Measurements from ENCODE around the gene MUC13.

Gene MUC13

GRCh38 chr3:124887177-124887931 lies 47.2 kb downstream of the MUC13 start, which contains the start of gene ITGB5:
TSS of gene ITGB5 (minus strand) at chr3:124887365. CDS start at chr3:124887000, 365 bp downstream.
- peak within 1 kb of the TSS; percentile 75 for H3K27ac ChIP-seq (ENCODE audit: low read depth, low read length)
- peaks cover 9 to 11% of the 10 kb centered on the region in 2 donors for H3K4me1 ChIP-seq (ENCODE audit: control insufficient read depth in 1 of 2, insufficient read depth in 2 of 2, low read length in 2 of 2)
- H3K36me3 ChIP-seq (ENCODE audit: control insufficient read depth in 1 of 2, insufficient read depth in 2 of 2, low read length in 2 of 2), result no peaks in the 10 kb centered on the region
- H3K9me3 ChIP-seq (ENCODE audit: control insufficient read depth in 1 of 2, low read length in 2 of 2), result no peaks in the 10 kb centered on the region
- H3K27me3 ChIP-seq (ENCODE audit: control insufficient read depth in 1 of 2, insufficient read depth in 2 of 2, low read length in 2 of 2), result no peaks in the 10 kb centered on the region
- H3K4me3 ChIP-seq (ENCODE audit: low read depth in 1 of 2, low read length in 2 of 2), result peak within 1 kb of the TSS; percentile 71 to 75
- peak within 1 kb of the TSS; percentile 63 to 70 for H3K9ac ChIP-seq (ENCODE audit: low read depth in 1 of 2, low read length in 2 of 2)

- Histone ChIP-seq H3K27me3 (ENCODE audit: control insufficient read depth in 1 of 2, insufficient read depth in 2 of 2, low read length in 2 of 2) (no peaks in the 10 kb centered on the region), H3K9ac (ENCODE audit: low read depth in 1 of 2, low read length in 2 of 2) (peak overlapping the region; percentile 42 to 55), H3K36me3 (ENCODE audit: control insufficient read depth in 1 of 2, insufficient read depth in 2 of 2, low read length in 2 of 2) (no peaks in the 10 kb centered on the region), H3K4me3 (ENCODE audit: low read depth in 1 of 2, low read length in 2 of 2) (peak overlapping the region; percentile 66 to 71), H3K9me3 (ENCODE audit: control insufficient read depth in 1 of 2, low read length in 2 of 2) (no peaks in the 10 kb centered on the region), H3K27ac (ENCODE audit: low read depth, low read length) (peak overlapping the region; percentile 75), H3K4me1 (ENCODE audit: control insufficient read depth in 1 of 2, insufficient read depth in 2 of 2, low read length in 2 of 2) (peaks cover 9 to 11% of the 10 kb centered on the region in 2 donors)
These were observed 48.1 kb downstream of the MUC13 start for GRCh38 chr3:124886168-124887056.

GRCh38 chr3:124885466-124886167 lies 48.9 kb downstream of the MUC13 start:
- H3K9me3 ChIP-seq (ENCODE audit: control insufficient read depth in 1 of 2, low read length in 2 of 2), result no peaks in the 10 kb centered on the region
- peak overlapping the region; percentile 42 to 55 for H3K9ac ChIP-seq (ENCODE audit: low read depth in 1 of 2, low read length in 2 of 2)
- H3K4me1 ChIP-seq (ENCODE audit: control insufficient read depth in 1 of 2, insufficient read depth in 2 of 2, low read length in 2 of 2), result peaks cover 9 to 11% of the 10 kb centered on the region in 2 donors
- peak overlapping the region; percentile 66 to 71 for H3K4me3 ChIP-seq (ENCODE audit: low read depth in 1 of 2, low read length in 2 of 2)
- H3K36me3 ChIP-seq (ENCODE audit: control insufficient read depth in 1 of 2, insufficient read depth in 2 of 2, low read length in 2 of 2), result no peaks in the 10 kb centered on the region
- no peaks in the 10 kb centered on the region for H3K27me3 ChIP-seq (ENCODE audit: control insufficient read depth in 1 of 2, insufficient read depth in 2 of 2, low read length in 2 of 2)
- H3K27ac ChIP-seq (ENCODE audit: low read depth, low read length), result no peak overlapping the region

- H3K36me3 ChIP-seq (ENCODE audit: control insufficient read depth in 1 of 2, insufficient read depth in 2 of 2, low read length in 2 of 2), result no peaks in the 10 kb centered on the region
- H3K9me3 ChIP-seq (ENCODE audit: control insufficient read depth in 1 of 2, low read length in 2 of 2), result no peaks in the 10 kb centered on the region
- peaks cover 9 to 13% of the 10 kb centered on the region in 2 donors for H3K4me1 ChIP-seq (ENCODE audit: control insufficient read depth in 1 of 2, insufficient read depth in 2 of 2, low read length in 2 of 2)
- H3K27ac ChIP-seq (ENCODE audit: low read depth, low read length), result no peak overlapping the region
- H3K27me3 ChIP-seq (ENCODE audit: control insufficient read depth in 1 of 2, insufficient read depth in 2 of 2, low read length in 2 of 2), result no peaks in the 10 kb centered on the region
- H3K4me3 ChIP-seq (ENCODE audit: low read depth in 1 of 2, low read length in 2 of 2), result no peak overlapping the region
- no peak overlapping the region for H3K9ac ChIP-seq (ENCODE audit: low read depth in 1 of 2, low read length in 2 of 2)
These were observed 50.0 kb downstream of the MUC13 start for GRCh38 chr3:124884474-124885101.

GRCh38 chr3:124883766-124884473 lies 50.6 kb downstream of the MUC13 start:
- no peaks in the 10 kb centered on the region for H3K9me3 ChIP-seq (ENCODE audit: control insufficient read depth in 1 of 2, low read length in 2 of 2)
- peaks cover 15 to 20% of the 10 kb centered on the region in 2 donors for H3K4me1 ChIP-seq (ENCODE audit: control insufficient read depth in 1 of 2, insufficient read depth in 2 of 2, low read length in 2 of 2)
- no peak overlapping the region for H3K9ac ChIP-seq (ENCODE audit: low read depth in 1 of 2, low read length in 2 of 2)
- no peak overlapping the region for H3K27ac ChIP-seq (ENCODE audit: low read depth, low read length)
- no peaks in the 10 kb centered on the region for H3K36me3 ChIP-seq (ENCODE audit: control insufficient read depth in 1 of 2, insufficient read depth in 2 of 2, low read length in 2 of 2)
- H3K27me3 ChIP-seq (ENCODE audit: control insufficient read depth in 1 of 2, insufficient read depth in 2 of 2, low read length in 2 of 2), result no peaks in the 10 kb centered on the region
- H3K4me3 ChIP-seq (ENCODE audit: low read depth in 1 of 2, low read length in 2 of 2), result no peak overlapping the region

GRCh38 chr3:124882816-124883747 lies 51.5 kb downstream of the MUC13 start:
- Histone ChIP-seq H3K4me1 (ENCODE audit: control insufficient read depth in 1 of 2, insufficient read depth in 2 of 2, low read length in 2 of 2) (peaks cover 22 to 24% of the 10 kb centered on the region in 2 donors), H3K27ac (ENCODE audit: low read depth, low read length) (no peak overlapping the region), H3K36me3 (ENCODE audit: control insufficient read depth in 1 of 2, insufficient read depth in 2 of 2, low read length in 2 of 2) (no peaks in the 10 kb centered on the region), H3K9me3 (ENCODE audit: control insufficient read depth in 1 of 2, low read length in 2 of 2) (no peaks in the 10 kb centered on the region), H3K27me3 (ENCODE audit: control insufficient read depth in 1 of 2, insufficient read depth in 2 of 2, low read length in 2 of 2) (no peaks in the 10 kb centered on the region), H3K4me3 (ENCODE audit: low read depth in 1 of 2, low read length in 2 of 2) (no peak overlapping the region), H3K9ac (ENCODE audit: low read depth in 1 of 2, low read length in 2 of 2) (no peak overlapping the region)

- Histone ChIP-seq H3K27ac (ENCODE audit: low read depth, low read length) (no peak overlapping the region), H3K36me3 (ENCODE audit: control insufficient read depth in 1 of 2, insufficient read depth in 2 of 2, low read length in 2 of 2) (no peaks in the 10 kb centered on the region), H3K4me3 (ENCODE audit: low read depth in 1 of 2, low read length in 2 of 2) (no peak overlapping the region), H3K9me3 (ENCODE audit: control insufficient read depth in 1 of 2, low read length in 2 of 2) (no peaks in the 10 kb centered on the region), H3K9ac (ENCODE audit: low read depth in 1 of 2, low read length in 2 of 2) (no peak overlapping the region), H3K27me3 (ENCODE audit: control insufficient read depth in 1 of 2, insufficient read depth in 2 of 2, low read length in 2 of 2) (no peaks in the 10 kb centered on the region), H3K4me1 (ENCODE audit: control insufficient read depth in 1 of 2, insufficient read depth in 2 of 2, low read length in 2 of 2) (peaks cover 25% of the 10 kb centered on the region in 2 donors)
These were observed 52.4 kb downstream of the MUC13 start for GRCh38 chr3:124881976-124882697.

GRCh38 chr3:124879337-124879680 lies 55.2 kb downstream of the MUC13 start:
- no peaks in the 10 kb centered on the region for H3K27me3 ChIP-seq (ENCODE audit: control insufficient read depth in 1 of 2, insufficient read depth in 2 of 2, low read length in 2 of 2)
- no peak overlapping the region for H3K9ac ChIP-seq (ENCODE audit: low read depth in 1 of 2, low read length in 2 of 2)
- no peaks in the 10 kb centered on the region for H3K36me3 ChIP-seq (ENCODE audit: control insufficient read depth in 1 of 2, insufficient read depth in 2 of 2, low read length in 2 of 2)
- no peaks in the 10 kb centered on the region for H3K9me3 ChIP-seq (ENCODE audit: control insufficient read depth in 1 of 2, low read length in 2 of 2)
- H3K4me1 ChIP-seq (ENCODE audit: control insufficient read depth in 1 of 2, insufficient read depth in 2 of 2, low read length in 2 of 2), result peaks cover 25 to 27% of the 10 kb centered on the region in 2 donors
- H3K4me3 ChIP-seq (ENCODE audit: low read depth in 1 of 2, low read length in 2 of 2), result peak overlapping the region in 1 of 2 donors; percentile 1
- H3K27ac ChIP-seq (ENCODE audit: low read depth, low read length), result no peak overlapping the region

Data from duodenal mucosa (tissue), 2 donors.